SK-N-MC (cell line): Measurements from ENCODE around the gene INHBE.

Experiments
- EZH2 ChIP-seq: fragments of 200-600 bp; sonication (generic); IDR thresholded peaks from one replicate; pipeline ENCODE4 v1.6.1; 2017; ENCODE audit warnings: antibody characterized with exemption
- POLR2AphosphoS5 ChIP-seq: IDR thresholded peaks from 2 replicates; pipeline ENCODE4 v1.6.1; 2012; ENCODE audit warnings: mild to moderate bottlenecking, low read depth, low read length, borderline replicate concordance

DNA sequence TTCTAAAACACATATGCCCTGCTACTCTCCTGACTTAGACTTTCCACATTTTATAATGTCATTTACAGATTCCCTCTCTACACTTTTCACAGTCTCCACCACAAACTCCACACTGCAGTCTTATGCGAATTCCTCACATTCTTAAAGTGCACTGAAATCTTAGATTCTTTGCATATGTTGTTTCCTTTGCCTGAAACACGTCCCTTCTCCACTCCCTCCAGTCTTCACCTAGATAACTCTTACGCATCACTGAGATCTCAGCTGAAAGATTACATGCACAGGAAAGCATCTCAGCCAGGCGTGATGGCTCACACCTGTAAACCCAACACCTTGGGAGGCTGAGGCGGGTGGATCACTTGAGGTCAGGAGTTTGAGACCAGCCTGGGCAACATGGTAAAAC, 28.4 kb downstream of the INHBE start:
- no peak for TF ChIP-seq EZH2
- TF ChIP-seq POLR2AphosphoS5 = no peak
